GM10248 (cell line): ENCODE results near the gene TULP3.

ENCODE experiments used
- CTCF ChIA-PET: fragments of 300-600 bp; sonication (Branson Sonifier 250); formaldehyde crosslinking; extraction: SDS; loops from one replicate; lab custom pipeline; 2021; ENCODE audit warnings: antibody characterized with exemption; lab: Yijun Ruan, JAX
- POLR2A ChIA-PET: fragments of 350-650 bp; sonication (Branson Sonifier 250); formaldehyde crosslinking; extraction: SDS; loops from one replicate; lab custom pipeline; 2020; ENCODE audit warnings: antibody characterized with exemption; lab: Yijun Ruan, JAX
- DNase-seq: peaks from one replicate; pipeline ENCODE4 v3.0.0; 2012; ENCODE audit errors: extremely low spot score
- CTCF ChIP-seq: IDR thresholded peaks from 2 replicates; pipeline ENCODE4 v1.5.1; 2012; ENCODE audit warnings: mild to moderate bottlenecking, low read depth; ENCODE audit errors: extremely low read depth, missing control alignments, control extremely low read depth

Gene TULP3

DNA sequence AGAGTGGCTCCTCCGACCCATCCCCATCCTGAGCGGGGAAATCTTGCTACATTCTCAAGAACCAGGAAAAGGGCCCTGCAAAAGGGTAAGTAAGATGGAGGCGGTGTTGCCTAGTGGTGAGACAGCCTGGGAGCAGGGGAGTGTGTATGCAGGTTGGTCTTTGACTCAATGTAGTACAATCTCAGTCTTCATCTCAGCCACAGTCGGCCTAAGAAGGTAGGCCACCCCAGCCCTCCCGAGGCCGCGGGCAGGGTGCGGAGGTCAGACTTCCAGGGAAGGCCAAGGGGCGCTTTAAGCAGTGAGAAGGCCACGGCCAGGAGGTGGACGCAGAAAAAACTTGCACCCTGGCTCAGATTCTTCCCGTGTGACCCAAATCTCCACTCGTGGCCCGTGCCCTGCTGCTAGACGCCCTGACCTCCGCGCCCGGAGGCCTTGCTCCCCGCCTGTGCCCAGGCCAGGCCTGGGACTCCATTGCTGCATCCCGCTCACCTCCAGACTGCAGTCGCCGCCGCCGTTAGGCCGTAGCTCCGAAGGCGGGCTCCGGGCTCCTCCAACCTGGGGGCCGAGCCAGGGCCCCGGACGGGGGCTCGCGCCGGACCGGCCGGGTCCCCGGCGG is 14.2 kb upstream of the TULP3 start:
- POLR2A ChIA-PET: interaction anchor here (1.0 to 1.4 kb wide), 2 partner anchors 9 to 80 kb away, joined by 3 to 4 read pairs; no protein-coding TSS in a partner anchor
- TF ChIP-seq CTCF: no peak
- CTCF ChIA-PET: interaction anchor here (1.0 to 1.4 kb wide), 4 partner anchors 8 to 157 kb away, joined by 3 to 5 read pairs (median 4); no protein-coding TSS in a partner anchor
- DNase-seq: peak; percentile 43

DNA sequence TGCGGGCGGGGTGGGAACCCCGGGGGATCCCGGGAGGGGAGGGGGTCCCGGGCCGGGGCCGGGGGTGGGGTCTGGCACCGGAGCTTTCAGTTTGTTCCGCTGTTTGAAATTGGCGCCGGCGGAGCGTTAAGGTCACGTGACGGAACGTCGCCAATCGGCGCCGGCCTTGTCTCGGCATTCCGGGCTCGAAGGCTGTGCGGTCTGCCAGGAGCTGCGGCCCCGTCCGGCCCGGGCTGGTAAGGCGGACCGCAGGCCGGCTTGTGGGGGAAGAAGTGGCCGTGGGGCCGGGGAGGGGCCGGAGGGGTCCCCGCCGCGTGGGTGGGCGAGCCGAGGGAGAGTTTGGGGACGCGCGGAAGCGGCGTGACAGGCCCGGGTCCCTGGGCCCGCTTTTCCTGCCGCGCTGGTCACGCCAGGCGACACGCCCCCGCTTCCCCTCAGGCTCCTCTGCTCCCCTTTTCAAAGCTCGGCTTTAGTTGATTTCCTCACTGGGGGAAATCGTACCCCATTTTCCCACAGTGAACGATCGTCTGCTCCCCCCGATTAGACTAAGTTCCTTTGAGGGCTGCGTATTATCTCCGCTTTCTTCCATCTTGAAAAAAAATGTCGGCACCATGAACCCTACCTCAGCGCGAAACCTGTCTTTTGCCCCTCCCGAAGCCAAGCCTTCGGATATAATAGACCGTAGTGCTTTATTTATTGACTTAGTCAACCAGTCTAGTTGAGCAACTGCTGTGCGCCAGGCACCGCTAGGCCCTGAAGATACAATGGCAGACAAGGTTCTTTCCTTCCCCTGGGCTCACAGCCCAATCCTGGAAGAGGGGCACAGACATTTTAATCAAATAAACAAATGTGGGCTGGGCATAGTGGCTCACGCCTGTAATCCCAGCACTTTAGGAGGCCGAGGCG is 13.4 kb upstream of the TULP3 start, which contains the start of the genes FOXM1 and RHNO1:
Gene FOXM1, minus strand, starts transcription at position 128 of the 906 bp plus-strand sequence. CDS start 2,696 bp downstream, outside the sequence.
Gene RHNO1, plus strand, starts transcription at position 177 of the 906 bp plus-strand sequence. CDS start 8,144 bp downstream, outside the sequence.
- DNase-seq: peak; percentile 94
- ChIA-PET CTCF (interaction anchor here (1.0 to 2.0 kb wide), 6 partner anchors 8 to 157 kb away, joined by 3 to 9 read pairs (median 4); partner anchors contain the start of genes FKBP4 and TULP3), POLR2A (interaction anchor here (1.0 to 1.4 kb wide), 3 partner anchors 10 to 81 kb away, joined by 3 to 4 read pairs (median 3); partner anchors contain the start of gene TULP3)
- peak; percentile 11 for TF ChIP-seq CTCF

DNA sequence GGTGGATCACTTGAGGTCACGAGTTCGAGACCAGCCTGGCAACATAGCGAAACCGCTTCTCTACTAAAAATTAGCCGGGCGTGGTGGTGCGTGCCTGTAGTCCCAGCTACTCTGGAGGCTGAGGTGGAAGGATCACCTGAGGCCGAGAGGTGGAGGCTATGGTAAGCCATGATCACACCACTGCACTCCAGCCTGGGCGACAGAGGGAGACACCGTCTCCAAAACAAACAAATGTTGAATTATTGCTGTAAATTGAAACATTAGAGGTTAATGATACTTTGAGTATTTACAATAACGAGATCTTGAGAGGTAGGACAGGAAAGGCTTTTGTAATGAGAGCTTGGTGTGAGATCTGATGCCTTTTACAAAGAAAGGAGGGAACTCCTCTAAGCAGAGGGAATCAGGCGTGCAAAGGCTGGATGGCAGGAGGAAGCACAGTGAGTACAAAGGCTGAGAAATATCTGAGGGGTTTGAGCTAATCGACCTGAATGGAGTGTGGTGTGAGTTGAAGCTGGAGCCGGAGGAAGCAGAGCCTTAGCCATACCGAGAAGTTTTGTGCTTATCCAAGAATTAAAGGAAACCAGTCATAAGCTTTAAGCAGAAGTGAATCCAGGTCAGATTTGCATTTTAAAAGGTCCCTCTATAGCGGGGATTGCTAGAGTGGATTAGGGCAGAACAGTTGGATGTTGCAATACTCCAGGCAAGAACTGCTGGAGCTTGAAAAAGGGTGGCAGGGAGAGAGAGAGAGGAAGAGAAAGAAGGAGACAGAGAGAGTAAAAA is 12.5 kb upstream of the TULP3 start:
- no peak for TF ChIP-seq CTCF
- no peak for DNase-seq
- POLR2A ChIA-PET: interaction anchor here (1.0 to 1.4 kb wide), 4 partner anchors 11 to 83 kb away, joined by 3 to 4 read pairs (median 3); partner anchors contain the start of genes FKBP4 and TULP3
- CTCF ChIA-PET: interaction anchor here (1.3 to 2.0 kb wide), 5 partner anchors 9 to 156 kb away, joined by 3 to 9 read pairs (median 3); partner anchors contain the start of genes FKBP4 and TULP3

DNA sequence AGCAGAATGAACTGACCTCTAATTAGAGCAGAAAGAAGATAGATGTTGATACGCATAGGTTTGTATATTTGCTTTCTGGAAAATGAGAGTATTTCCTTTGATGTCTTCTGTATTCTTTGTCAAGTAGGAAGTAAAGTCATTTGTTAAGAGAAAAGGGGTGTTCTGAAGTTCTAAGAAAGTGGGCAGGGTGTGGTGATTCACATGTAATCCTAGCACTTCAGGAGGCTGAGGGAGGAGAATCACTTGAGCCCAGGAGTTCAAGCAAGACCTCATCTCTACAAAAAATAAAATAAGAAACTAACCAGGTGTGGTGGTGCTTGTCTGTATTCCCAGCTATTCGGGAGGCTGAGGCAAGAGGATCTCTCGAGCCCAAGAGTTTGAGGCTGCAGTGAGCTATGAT is 10.8 kb upstream of the TULP3 start:
- ChIA-PET POLR2A (no interaction called here), CTCF (interaction anchor here (2.1 kb wide), 1 partner anchor 10 kb away, joined by 8 read pairs; the partner anchor contains the start of gene TULP3)
- DNase-seq: no peak
- TF ChIP-seq CTCF: no peak

DNA sequence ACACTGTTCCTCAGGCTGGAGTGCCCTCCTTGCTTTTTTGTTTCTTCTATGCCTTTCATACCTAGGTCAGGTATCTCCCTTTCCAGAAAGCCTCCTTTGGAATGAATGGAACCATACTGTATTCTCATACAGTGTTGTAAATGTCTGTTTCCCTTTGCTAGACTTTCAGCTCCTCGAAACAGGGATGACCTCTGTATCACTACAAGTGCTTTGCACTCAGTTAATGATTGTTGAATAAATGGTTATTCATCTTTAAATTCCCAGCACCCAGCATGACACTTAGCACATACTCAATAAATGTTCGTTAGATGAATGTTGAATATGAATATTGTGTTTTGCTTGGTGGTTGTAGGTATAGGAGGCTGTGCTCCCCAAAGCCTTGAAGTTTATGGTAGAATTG is 5.9 kb upstream of the TULP3 start:
- no peak for DNase-seq
- TF ChIP-seq CTCF: no peak
- POLR2A ChIA-PET: interaction anchor here (0.7 kb wide), 1 partner anchor 22 kb away, joined by 4 read pairs; no protein-coding TSS in a partner anchor
- CTCF ChIA-PET: interaction anchor here (1.0 to 2.7 kb wide), 14 partner anchors 8 to 158 kb away, joined by 3 to 14 read pairs (median 4); partner anchors contain the start of genes FOXM1 and RHNO1
